SHP77 (cell line): ENCODE measurements around the gene CCDC88C.

Experiments
- DNase-seq, 2 experiments: peaks; one replicate each; lab custom pipeline; 2025; lab: John Stamatoyannopoulos, UW

The CCDC88C gene

DNA sequence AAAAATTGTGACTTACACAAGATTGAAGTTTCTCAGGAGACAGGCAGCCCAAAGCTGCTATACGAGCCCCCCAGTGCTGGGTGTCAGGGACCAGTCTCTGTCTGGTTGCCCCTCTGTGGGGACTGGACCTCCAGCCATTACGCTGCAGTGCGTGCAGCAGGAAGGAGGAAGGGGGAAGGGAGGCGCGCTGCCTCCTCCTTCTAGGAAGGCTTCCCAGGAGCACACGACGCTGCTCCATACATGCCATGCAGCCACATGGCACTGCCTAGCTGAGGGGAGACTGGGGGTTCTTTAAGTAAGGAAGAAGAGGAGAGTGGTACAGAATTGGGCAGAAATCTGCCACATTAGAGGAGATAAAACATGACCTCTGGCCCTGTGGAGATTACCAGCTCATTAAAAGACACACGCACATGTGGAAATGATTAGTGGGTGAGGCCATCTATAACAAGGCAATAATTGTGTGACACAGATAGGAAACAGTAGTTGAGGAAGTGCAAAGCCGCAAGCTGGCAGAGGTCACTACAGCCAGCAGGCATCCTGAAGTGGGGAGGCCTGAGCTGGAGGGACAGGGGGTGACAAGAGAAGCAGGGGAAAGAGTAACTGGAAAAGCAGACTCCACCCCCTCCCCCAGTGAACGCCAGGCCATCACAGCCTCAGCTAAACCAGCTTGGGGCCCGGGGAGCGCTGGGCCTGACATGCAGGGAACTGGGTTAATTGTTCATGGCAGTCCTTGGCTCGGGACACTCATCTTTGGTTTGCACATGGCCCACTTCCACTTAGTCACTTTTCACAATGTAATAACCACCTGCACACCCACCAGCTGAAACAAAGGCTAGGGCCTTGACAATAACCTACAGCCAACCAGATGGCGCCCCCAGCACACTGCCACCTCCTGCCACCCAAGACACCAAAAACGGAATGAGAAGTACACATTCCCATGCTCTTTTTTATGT lies 39.6 kb downstream of the CCDC88C start:
- peak; percentile 85 to 91 for DNase-seq

GRCh38 chr14:91376547-91377477 lies 40.8 kb downstream of the CCDC88C start:
- peak; percentile 60 to 61 for DNase-seq

DNA sequence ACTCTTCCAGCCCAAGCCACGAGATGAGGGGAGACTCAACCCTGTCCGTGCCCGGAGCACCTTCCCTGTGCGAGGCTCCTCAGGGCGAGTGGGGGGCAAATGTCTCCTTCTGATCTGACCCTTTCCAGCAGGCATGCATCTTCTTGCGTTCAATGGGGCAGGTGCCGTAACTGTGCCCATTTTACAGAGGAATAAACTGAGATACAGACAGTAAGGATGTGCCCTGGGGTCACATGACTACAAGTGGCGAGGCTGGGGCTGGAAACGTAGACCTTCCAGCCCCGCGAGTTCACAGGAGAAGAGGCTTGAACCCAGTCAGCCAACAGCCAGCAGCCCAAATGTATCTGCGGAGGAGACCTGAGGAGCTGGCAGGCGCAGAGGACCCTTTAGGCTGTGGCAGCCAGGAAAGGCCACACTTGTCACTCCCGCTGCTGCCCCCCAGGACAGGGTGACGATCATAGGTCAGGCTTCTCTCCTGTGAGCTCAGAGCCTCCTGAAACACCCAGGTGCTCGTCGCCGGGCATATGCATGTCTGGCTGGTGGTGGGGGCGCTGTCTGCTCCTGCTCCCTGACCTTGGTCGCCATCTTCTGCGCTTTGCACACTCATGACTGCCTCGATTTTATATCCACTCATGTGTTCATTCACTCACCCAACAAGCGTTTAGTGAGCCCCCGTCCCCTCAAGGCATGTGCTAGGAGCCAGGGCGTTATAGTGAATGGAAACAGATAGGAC lies 41.7 kb downstream of the CCDC88C start:
- DNase-seq = peak in 1 of 2 experiments; percentile 30

DNA sequence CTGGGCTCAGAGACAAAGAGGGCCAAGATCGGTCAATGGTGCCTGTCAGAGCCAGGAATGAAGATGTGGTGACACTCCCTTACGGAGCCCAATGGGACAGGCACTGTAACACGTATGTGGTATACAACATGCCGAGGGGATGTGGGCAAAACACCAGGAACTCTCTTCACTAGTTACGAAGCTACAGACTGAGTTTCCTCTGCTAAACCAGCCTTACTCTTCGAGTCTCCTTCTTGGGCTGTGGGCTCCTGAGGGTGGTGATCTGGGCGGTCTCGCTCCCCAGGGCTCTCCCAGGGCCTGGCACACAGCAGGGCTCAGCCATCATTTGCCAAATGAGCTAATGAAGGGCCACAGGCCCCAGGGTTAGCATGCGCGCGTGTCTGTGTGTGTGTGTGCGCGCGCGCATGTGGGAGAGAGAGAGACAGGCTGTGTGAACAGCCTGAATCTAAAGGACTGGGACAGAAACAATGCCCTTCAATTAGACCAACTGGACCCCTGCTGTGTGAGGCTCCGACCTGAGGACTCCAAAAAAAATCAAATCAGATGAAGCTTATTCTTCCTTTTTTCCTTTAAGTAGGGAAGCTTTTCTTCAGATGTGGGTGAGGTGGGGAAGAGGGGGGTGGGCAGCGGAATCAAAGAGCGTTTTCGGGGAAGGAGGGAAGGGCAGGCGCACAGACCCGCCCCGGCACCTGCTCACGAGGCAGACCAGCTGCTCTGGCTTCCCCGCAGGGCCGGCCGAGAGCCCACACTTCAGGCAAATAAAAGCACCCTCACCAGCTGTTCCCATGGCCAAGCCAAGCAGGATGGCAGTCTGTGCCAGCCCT lies 42.5 kb downstream of the CCDC88C start:
- peak; percentile 85 to 91 for DNase-seq

DNA sequence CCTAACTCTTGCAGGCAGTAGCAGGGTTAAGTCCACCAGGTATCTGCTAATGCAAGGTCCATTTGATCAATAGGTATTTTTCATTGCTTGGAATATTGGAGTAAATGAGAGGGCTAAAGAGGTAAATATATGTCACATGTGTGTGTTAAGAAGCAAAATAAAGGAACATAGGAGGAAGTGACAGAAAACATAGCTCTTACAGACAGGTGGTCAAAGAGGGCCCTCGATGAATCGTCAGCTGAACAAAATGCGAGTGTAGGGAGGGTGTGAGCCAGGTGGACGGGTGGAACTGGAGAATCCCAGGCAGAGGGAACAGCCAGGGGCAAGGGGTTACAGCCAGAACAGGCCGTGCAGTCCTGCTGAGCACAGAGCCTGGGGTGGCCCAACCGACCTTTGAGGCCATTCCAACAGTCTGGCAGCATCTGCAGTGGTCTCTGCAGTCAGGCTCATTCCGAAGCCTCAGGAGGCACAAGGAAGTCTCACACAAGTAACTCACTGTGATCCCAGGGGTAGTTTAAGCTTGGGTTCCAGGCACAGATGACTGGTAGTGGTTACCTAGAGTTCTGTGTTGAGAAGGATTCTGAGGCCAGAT lies 43.2 kb downstream of the CCDC88C start:
- DNase-seq = peak in 1 of 2 experiments; percentile 41

DNA sequence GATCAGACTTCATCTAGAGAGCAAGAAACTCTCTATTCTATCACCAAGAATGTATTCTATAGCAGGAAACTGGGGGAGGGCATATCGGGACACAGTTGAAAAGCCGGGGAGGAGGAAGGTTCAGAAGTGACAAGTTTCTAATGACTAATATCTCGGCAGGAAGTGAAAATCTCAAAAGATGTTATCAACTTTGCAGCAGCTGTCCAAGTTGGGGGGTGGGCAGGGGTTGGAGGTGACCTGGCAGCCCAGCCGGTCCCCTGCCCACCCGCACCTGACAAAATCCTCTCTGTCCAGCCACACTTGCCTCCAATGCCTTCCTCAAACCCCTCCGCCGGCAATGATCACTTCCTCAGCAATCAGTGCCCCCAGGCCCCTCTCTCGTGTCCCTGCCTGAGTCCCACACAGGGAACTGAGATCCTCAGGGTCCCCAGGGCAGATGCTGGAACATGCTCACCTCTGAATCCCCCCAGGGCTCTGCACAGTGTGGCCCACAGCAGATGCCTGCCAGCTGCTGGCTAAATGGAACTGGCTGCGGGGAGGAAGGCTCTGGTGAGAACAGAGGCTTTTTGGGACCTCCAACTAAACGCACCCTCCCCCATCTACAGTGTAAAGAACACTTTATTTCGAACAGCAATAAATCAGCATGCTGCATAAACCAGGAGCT lies 43.9 kb downstream of the CCDC88C start:
- DNase-seq = no peak

- peak; percentile 40 to 82 for DNase-seq
Measured at GRCh38 chr14:91372671-91373495, 44.7 kb downstream of the CCDC88C start.

- no peak for DNase-seq
Measured at GRCh38 chr14:91371990-91372375, 45.6 kb downstream of the CCDC88C start.

DNA sequence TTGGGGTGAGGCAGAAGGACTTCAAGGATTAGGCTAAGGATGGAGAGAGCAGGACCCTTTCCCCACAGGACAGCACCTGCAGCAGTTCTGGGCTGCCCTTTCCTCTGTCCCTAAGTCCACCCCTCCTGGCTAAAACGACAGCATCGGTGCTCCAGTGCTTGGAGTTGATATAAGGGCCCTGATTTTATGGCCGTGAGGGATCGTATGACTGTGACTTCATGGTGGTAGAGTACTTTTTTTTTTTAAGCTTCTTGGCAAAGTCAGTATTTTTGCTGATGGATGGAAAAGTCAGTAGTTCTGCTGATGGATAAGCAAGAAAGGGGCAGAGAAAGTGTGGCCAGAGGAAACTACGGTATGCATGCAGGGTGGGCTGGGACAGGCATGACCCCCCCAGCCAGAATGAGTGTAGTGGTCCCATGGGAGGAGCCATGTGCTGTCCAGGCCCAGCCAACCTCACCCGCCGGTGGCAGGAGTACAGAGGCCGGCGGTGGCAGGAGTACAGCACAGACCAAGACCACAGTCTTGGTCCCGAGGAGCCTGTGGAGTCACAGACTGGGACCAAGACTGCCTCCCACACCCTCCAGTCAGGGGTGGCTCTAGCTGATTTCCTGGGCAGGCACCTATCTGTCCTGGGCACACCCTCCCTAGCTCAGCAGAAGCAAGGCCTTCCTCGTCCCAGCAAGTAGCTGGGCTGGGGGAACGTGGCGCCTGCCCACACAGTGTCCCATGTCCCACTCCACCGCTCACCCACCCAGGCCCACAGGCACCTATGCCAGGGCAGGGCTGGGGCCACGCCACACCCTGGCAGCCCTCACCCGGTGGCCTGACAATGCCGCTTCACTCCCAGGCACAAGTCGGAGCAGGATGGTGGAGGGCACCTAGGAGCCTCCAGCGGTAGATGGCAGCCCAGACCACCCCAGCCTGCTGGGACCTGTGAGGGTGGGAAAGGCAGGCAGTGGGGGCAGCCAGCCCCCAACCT lies 46.3 kb downstream of the CCDC88C start:
- DNase-seq = no peak

DNA sequence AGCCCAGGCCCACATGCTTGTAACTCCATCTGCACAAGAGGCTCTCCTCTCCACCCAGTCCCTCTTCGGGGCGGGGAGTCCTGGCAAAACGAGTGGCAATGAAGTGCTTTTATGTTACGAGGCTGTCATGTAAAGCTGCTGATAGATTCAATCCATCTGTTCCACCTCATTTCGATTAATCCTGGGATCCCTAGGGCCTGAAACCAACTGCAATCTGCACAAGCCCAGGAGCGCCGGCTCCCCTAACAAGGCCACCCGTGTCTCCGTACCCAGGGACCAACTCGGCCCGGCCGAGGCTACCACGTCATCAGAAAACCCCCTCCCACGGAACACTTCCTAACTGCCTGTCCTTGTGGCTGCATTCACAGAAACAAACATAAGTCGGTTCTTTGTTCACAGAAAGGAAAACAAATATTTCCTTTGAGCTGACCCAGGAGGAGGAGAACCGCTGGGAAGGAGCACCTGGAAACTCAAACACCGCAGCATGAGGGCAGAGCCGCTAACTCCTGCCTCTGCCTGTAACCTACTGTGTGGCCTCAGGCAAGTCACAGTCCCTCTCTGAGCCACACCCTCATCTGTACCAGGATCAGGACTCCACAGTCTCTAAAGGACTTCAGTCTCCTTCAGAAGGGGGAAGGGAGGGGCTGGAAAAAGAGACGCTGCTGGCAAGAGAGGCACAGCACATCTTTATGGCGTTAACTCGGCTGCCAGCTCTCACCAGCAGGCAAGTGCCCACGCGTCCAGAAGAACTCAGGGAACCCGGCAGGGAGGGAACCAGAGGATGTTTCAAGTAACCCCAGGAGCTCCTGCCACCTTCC lies 47.8 kb downstream of the CCDC88C start:
- DNase-seq = peak in 1 of 2 experiments; percentile 49

DNA sequence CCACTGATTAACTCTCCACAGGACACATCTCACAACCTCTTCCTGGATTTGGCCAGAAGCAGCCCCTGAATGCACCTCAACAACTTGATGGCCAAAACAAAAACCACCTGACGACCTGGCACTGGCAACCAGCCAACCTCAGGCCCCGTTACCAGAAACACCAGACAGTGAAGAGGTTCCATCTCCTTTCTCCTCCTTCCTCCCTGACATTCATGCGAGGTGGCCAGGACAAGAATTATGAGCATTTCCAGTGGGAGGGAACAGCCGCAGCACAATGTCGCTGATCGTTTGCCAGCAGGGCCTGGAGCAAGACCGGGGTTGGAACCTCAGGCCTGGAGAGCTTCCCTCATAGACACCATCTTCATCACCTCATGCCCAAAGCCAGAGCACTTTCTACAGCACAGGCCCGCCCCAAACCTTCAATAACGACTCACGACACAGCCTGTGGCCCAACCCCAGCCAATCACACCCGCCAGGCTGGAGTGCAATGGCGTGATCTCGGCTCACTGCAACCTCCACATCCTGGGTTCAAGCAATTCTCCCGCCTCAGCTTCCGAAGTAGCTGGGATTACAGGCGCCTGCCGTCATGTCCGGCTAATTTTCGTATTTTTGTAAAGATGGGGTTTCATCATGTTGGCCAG lies 48.7 kb downstream of the CCDC88C start:
- DNase-seq = no peak

DNA sequence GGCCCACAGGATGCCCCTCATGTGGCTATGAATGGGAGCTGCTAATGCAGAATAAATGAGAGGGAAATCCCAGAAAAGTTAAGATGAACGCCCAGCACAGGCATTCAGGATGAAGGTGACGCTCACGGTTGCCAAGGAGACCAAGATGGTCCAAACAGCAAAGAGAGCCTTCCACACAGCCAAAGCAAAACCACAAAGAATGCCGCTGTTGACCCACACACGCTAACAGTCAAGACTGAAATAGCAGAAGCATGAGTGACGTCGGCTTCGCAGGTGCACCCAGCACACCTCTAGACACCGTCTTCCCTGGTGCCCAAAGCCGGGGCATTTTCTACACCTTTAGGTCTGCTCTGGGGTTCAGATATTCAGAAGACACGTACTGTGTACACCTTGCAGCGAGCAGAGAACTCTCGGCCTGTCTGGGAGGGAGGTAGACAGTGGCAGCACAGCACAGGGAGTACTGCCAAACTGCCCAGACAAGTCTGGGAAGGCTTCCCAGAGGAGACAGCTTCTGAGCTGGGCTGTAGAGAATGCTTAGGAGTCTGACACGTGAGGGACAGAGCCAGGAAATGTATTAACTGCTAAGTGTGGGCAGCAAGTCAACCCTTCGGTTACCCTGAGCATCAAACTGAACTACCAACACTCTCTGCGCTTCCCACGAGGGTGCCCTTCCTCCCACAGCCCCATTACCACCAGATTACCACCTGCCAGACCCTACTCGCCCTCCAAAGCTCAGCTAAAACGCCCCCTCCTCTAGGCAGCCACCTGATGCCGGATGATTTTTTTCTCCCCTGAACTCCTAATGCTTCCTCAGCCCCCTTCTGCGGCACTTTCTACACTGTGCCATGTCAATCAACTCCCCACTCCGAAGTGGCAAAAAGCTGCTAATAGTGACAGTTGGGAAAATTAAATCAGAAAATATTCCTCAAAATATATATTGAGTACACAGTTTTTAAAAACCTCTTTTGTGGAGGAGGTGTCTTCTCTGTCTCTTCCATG lies 50.1 kb downstream of the CCDC88C start:
- DNase-seq = no peak

- no peak for DNase-seq
Measured at GRCh38 chr14:91366749-91367148, 50.9 kb downstream of the CCDC88C start.

DNA sequence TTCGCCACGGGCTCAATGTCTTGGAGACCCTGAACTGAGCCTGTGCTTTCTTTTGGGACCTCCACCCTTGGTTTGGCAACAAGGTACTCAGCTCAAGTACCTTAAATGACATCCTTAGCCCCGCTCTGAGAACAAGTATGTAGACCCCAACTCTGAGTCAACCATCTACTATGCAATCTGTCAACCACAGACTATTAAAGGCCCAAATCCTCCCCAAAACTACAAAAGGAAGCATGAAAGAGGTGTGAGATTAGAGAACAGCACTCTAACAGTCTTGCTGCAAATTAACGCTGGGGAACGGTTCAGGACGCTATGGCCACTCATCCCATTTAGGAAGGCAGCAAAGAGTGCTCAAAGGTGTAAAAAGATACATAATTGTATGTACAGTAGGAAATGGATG lies 52.1 kb downstream of the CCDC88C start:
- no peak for DNase-seq

DNA sequence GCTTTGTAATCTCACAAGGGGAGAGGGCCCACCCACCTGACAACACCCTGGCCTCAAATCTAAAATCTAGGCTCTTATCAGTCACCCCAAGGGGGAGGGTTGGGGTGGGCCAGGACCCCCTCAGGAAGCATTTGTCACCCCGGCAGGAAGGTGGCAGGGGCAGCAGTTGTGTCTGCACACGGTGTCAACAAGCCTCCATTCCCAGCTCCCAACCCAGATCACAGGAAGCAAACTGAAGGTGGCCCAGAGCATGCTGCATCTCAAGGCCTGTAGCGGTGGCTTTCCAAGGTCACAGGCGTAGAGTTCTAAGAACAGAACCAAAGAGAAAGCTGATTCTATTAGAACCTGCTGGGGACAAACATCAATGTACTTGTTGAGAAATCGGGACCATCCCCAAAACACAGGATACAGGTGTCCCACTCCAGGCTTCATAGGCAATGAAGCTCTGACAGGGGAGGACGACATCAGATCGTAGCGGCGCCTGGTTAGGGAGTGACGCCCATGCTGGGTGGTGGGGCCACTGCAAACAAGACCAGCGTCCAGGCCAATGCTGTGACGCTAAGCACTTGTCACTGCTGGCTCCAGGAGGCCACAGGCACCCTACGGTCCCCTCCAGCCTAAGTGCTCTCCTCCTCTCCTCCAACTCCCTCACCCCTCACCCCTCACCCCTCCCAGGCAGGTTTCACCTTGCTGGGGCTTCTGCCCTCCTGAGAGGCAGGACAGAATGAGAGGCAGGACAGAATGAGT lies 52.9 kb downstream of the CCDC88C start:
- DNase-seq = no peak
